Measurements from ENCODE around the gene TMC3. TPM values are rescaled to one million over a fixed set of nuclear protein-coding genes. Genes with fewer than 3 reads are reported as not detected.

Gene TMC3
- total and polyA plus RNA-seq, 9 of the 15 experiments (the other 6 are each of a cell fraction or from before 2014, with no cell fraction given), result 0.01 to 0.14 TPM; not detected in 7

- H3K27me3 ChIP-seq (ENCODE audit: control insufficient read depth in 2 of 2, insufficient read depth in 2 of 2, low read length in 2 of 2), result peaks cover 10 to 12% of the 10 kb centered on the region in 2 experiments; a peak in 2 of 5 replicates
- CTCF ChIA-PET (ENCODE audit: low intra/inter-chr PET ratio), result no interaction called here
- no peak for TF ChIP-seq CREB3L1 (IDR thresholded peaks at IDR 0.05; ENCODE audit: borderline replicate concordance, low read depth)
- TF ChIP-seq ILK (tag; IDR thresholded peaks at IDR 0.05; ENCODE audit: borderline replicate concordance, low read depth), result no peak
- TF ChIP-seq CTCF (IDR thresholded peaks at IDR 0.05 in 2 of 3, conservative IDR thresholded peaks at IDR 0.05 in 1 of 3; ENCODE audit: insufficient read depth in 2 of 3, low read depth in 1 of 3, low read length in 3 of 3), result no peak
- TF ChIP-seq ARNT (IDR thresholded peaks at IDR 0.05), result no peak
- no peak for TF ChIP-seq SP2 (IDR thresholded peaks at IDR 0.05; ENCODE audit: extremely low read depth, low read depth, low read length, poor library complexity, severe bottlenecking)
- TF ChIP-seq E2F5 (CRISPR knock-in tag; IDR thresholded peaks at IDR 0.05), result no peak
- TF ChIP-seq ZNF785 (CRISPR knock-in tag; IDR thresholded peaks at IDR 0.05), result no peak
- no peak for TF ChIP-seq LARP7 (IDR thresholded peaks at IDR 0.05)
- no peak for TF ChIP-seq NFIX (CRISPR knock-in tag; IDR thresholded peaks at IDR 0.05; ENCODE audit: low read depth)
- TF ChIP-seq RNF219 (CRISPR knock-in tag; IDR thresholded peaks at IDR 0.05), result no peak
- TF ChIP-seq NCOR1 (IDR thresholded peaks at IDR 0.05), result no peak
- TF ChIP-seq NR2C1 (IDR thresholded peaks at IDR 0.05), result no peak
- TF ChIP-seq NR2C1 (tag; IDR thresholded peaks at IDR 0.05), result no peak
- no peak for TF ChIP-seq RBM15 (IDR thresholded peaks at IDR 0.05; ENCODE audit: insufficient read depth, low read length)
- no peak for TF ChIP-seq ZNF586 (CRISPR knock-in tag; conservative IDR thresholded peaks at IDR 0.05)
- TF ChIP-seq RHOXF2B (CRISPR knock-in tag; conservative IDR thresholded peaks at IDR 0.05), result no peak
- TF ChIP-seq CBFA2T2 (conservative IDR thresholded peaks at IDR 0.05), result no peak
These were observed 5.3 kb upstream of the TMC3 start for GRCh38 chr15:81379269-81379668.

More at GRCh38 chr15:81379269-81379668, 5.3 kb upstream of the TMC3 start:
- POLR2A ChIA-PET, result interaction anchor here (0.5 to 1.0 kb wide), 2 partner anchors 9 to 485 kb away, joined by 3 to 4 read pairs; no protein-coding TSS in a partner anchor
- no peak for ATAC-seq
- H3K9ac ChIP-seq (ENCODE audit: insufficient read depth in 1 of 2, low read depth in 2 of 2, low read length in 2 of 2), result no peak overlapping the region
- DNase-seq (ENCODE audit: extremely low read depth in 1 of 4, low spot score in 3 of 4), result no peak
- no peak overlapping the region for H3K27ac ChIP-seq (ENCODE audit: extremely low read depth, low read depth, low read length)
- intact Hi-C loops (cut with micrococcal nuclease), result no loop called here
- H3K79me2 ChIP-seq (ENCODE audit: control insufficient read depth, insufficient read depth, low read length), result no peaks in the 10 kb centered on the region
- H2AFZ ChIP-seq (ENCODE audit: low read depth, low read length), result no peak overlapping the region
- WGBS (ENCODE audit: insufficient coverage, low coverage, missing lambda C conversion rate), result 3% methylated on average over 9 of the region's 9 CpGs
- H3K9me3 ChIP-seq (replicated peaks; ENCODE audit: control insufficient read depth, insufficient read depth, low read depth, low read length), result no peaks in the 10 kb centered on the region
- no peaks in the 10 kb centered on the region for H3K36me3 ChIP-seq (ENCODE audit: control insufficient read depth, insufficient read depth, low read length)
- no peaks in the 10 kb centered on the region; the same call in 1 of the 2 replicates for H4K20me1 ChIP-seq (replicated peaks; ENCODE audit: control insufficient read depth, insufficient read depth, low read length)
- no peaks in the 10 kb centered on the region for H3K4me1 ChIP-seq (replicated peaks in 1 of 2; ENCODE audit: control insufficient read depth in 2 of 2, insufficient read depth in 2 of 2, low read length in 2 of 2)
- no peak for FAIRE-seq
- no peak overlapping the region for H3K4me2 ChIP-seq (ENCODE audit: insufficient read depth, low read length)
- H3K4me3 ChIP-seq, result no peak overlapping the region
- in situ Hi-C loops (cut with MboI), result no loop called here
- no TSS peak for BruUV-seq (replicated peaks)
- H3K9me1 ChIP-seq (ENCODE audit: control insufficient read depth, insufficient read depth, low read length), result no peaks in the 10 kb centered on the region
